WTC11 (cell line): Measurements from ENCODE around the gene MAGEA4.

Source experiments
- ATF3 ChIP-seq: sonication (generic); formaldehyde crosslinking; conservative IDR thresholded peaks from 2 replicates; pipeline ENCODE4 v1.8.1; 2022; ENCODE audit warnings: mild to moderate bottlenecking, missing genetic modification reagents
- CTCF ChIP-seq: fragments of 200-600 bp; IDR thresholded peaks from 2 replicates; pipeline ENCODE4 v1.8.0; 2022; ENCODE audit warnings: antibody characterized with exemption
- SMAD3 ChIP-seq: sonication (generic); formaldehyde crosslinking; IDR thresholded peaks from 2 replicates; pipeline ENCODE4 v1.8.0; 2022; ENCODE audit warnings: missing genetic modification reagents, mild to moderate bottlenecking, borderline replicate concordance
- TF ChIP-seq, protein P1 (sequence below): sonication (generic); formaldehyde crosslinking; IDR thresholded peaks from 2 replicates; pipeline ENCODE4 v1.8.0; 2022; ENCODE audit warnings: mild to moderate bottlenecking, missing genetic modification reagents

DNA sequence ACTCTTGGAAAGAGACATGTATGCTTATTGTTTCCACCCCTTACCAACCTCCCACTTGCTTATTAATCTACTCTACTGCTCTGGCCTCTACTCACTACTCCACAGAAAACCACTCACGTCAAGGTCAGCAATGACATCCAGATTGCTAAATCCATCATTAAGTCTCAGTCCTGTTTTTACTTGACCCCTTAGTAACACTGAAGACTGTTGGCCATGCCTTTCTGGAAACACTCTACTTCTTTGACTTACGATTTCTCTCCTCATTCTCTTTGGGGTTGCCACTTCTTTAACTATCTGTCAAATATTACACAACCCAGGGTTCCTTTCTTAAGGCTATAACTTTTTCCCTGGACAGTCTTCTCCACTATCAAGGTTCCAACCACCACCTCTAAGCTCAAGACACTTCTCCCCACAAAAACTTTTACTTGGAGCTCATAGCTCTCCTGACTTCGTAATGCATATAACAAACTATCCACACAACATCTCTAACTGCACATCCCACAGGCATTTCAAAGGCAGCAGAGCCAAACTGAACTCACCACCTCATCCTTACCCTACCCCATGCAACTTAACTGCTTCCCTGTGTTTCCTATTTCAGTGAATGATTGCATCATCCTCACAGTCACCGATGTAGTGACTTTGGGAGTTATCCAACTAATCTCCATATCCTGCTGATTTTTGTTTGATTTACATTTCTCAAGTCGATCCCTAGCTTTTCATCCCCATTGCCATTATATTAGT lies 15.8 kb upstream of the MAGEA4 start:
- no peak for TF ChIP-seq SMAD3 (CRISPR knock-in tag)
- TF ChIP-seq CTCF, result no peak
- TF ChIP-seq, protein P1, sequence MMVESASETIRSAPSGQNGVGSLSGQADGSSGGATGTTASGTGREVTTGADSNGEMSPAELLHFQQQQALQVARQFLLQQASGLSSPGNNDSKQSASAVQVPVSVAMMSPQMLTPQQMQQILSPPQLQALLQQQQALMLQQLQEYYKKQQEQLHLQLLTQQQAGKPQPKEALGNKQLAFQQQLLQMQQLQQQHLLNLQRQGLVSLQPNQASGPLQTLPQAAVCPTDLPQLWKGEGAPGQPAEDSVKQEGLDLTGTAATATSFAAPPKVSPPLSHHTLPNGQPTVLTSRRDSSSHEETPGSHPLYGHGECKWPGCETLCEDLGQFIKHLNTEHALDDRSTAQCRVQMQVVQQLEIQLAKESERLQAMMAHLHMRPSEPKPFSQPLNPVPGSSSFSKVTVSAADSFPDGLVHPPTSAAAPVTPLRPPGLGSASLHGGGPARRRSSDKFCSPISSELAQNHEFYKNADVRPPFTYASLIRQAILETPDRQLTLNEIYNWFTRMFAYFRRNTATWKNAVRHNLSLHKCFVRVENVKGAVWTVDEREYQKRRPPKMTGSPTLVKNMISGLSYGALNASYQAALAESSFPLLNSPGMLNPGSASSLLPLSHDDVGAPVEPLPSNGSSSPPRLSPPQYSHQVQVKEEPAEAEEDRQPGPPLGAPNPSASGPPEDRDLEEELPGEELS (CRISPR knock-in tag), result no peak
- no peak for TF ChIP-seq ATF3 (CRISPR knock-in tag)
